Right lobe of liver (tissue), 6 donors: ENCODE measurements around the gene SLC27A6. TPM values are rescaled to one million over a fixed set of nuclear protein-coding genes. Genes with fewer than 3 reads are reported as not detected.

Source experiments
- ATAC-seq, 4 donors: fragments of 200-7000 bp; cut with Tn5 transposase; one replicate each; pipeline ENCODE4 v1.9.1; 2020; ENCODE audit warnings: mild to moderate bottlenecking in 4 of 4, moderate library complexity in 4 of 4
- DNase-seq, 3 donors: peaks; one replicate each; pipeline ENCODE4 v3.0.0-alpha.2; 2020
- H3K27ac ChIP-seq, 3 donors: fragments of 200-600 bp; one replicate each; pipeline ENCODE4 v1.8.0; 2022
- H3K27me3 ChIP-seq, 2 donors: fragments of 200-600 bp; one replicate each; pipeline ENCODE4 v1.8.0; 2022
- H3K36me3 ChIP-seq, 4 donors: fragments of 200-600 bp; sonication (generic) in 1 of 4; one replicate each; pipeline versions ENCODE4 v1.5.1 to v1.8.0; 2017 to 2022; ENCODE audit warnings: control low read depth in 1 of 4
- H3K4me1 ChIP-seq, 4 donors: fragments of 200-600 bp; sonication (generic) in 1 of 4; one replicate each; pipeline versions ENCODE4 v1.5.1 to v1.8.0; 2017 to 2022; ENCODE audit warnings: control low read depth in 1 of 4
- H3K4me3 ChIP-seq, 3 donors: fragments of 200-600 bp; one replicate each; pipeline ENCODE4 v1.8.0; 2022
- H3K9me3 ChIP-seq, 4 donors: fragments of 200-600 bp; sonication (generic) in 1 of 4; one replicate each; pipeline versions ENCODE4 v1.5.1 to v1.8.0; 2017 to 2022; ENCODE audit warnings: control low read depth in 1 of 4
- POLR2A ChIP-seq: fragments of 450-650 bp; IDR thresholded peaks from one replicate; pipeline ENCODE4 v1.6.1; 2017; ENCODE audit warnings: antibody characterized with exemption, mild to moderate bottlenecking
- WGBS: methylation state at CpG from one replicate; pipeline ENCODE4 v1.1.6; 2018; ENCODE audit warnings: low coverage, low lambda C conversion rate; ENCODE audit not compliant: insufficient coverage; ENCODE audit errors: missing lambda C conversion rate; 5-methylcytosine and 5-hydroxymethylcytosine counted together
- intact Hi-C, 2 donors: fragments of 100-400 bp; cut with DNase I; formaldehyde crosslinking; loops; one replicate each; pipeline versions ENCODE4 v1.11.2 to v1.14.1; 2022
- total RNA-seq, 6 experiments: library from RNA; depleted of rRNA in 2 of 6; stranded (reverse); fragments of >200 nt in 2 of 6; fragmentation: NEBNext Ultra II Directional in 3 of 6; extraction: Animal tissue kit (Norgen Biotek cat#: 25700) in 3 of 6; gene quantifications; one replicate each; pipeline versions ENCODE4 v1.1.0 to v1.2.4, GENCODE V29; 2016 to 2023
- TF ChIP-seq, protein P1 (sequence below), 4 donors: fragments of 200-600 bp in 3 of 4; fragments of 450-650 bp in 1 of 4; IDR thresholded peaks; one replicate each; pipeline versions ENCODE4 v1.5.1 to v1.8.0; 2016 to 2022; ENCODE audit warnings: antibody characterized with exemption in 4 of 4, mild to moderate bottlenecking in 2 of 4
- donor health status: DM: no; HTN: yes; CAD: no.
- donor health status: DM: no; HTN: no; CAD: no.
- donor health status: DM: no; HTN: no; CAD: no.
- donor health status: DM: no; HTN: yes; CAD: no.
- donor health status: DM: no; HTN: yes; CAD: no.

SLC27A6 gene
- total RNA-seq, 6 experiments from 2014 or later: not detected

DNA sequence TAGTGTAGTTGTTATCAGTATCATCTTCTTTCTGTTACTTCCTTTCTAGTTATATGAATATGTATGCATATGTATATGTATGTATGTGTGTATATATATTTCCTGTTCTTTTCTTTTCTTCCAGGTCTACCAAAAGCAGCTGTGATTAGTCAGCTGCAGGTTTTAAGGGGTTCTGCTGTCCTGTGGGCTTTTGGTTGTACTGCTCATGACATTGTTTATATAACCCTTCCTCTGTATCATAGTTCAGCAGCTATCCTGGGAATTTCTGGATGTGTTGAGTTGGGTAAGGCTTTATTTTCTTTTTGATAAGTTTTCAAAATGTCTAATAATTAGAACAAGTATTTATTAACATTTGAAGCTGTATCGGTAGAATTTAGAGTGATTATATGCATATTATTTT, 23.2 kb downstream of the SLC27A6 start:
- WGBS: 50% methylated on average over 1 of the region's 1 CpG
- no peaks in the 10 kb centered on the region for H3K9me3 ChIP-seq
- DNase-seq (no peak), ATAC-seq (no peak)
- TF ChIP-seq, protein P1, sequence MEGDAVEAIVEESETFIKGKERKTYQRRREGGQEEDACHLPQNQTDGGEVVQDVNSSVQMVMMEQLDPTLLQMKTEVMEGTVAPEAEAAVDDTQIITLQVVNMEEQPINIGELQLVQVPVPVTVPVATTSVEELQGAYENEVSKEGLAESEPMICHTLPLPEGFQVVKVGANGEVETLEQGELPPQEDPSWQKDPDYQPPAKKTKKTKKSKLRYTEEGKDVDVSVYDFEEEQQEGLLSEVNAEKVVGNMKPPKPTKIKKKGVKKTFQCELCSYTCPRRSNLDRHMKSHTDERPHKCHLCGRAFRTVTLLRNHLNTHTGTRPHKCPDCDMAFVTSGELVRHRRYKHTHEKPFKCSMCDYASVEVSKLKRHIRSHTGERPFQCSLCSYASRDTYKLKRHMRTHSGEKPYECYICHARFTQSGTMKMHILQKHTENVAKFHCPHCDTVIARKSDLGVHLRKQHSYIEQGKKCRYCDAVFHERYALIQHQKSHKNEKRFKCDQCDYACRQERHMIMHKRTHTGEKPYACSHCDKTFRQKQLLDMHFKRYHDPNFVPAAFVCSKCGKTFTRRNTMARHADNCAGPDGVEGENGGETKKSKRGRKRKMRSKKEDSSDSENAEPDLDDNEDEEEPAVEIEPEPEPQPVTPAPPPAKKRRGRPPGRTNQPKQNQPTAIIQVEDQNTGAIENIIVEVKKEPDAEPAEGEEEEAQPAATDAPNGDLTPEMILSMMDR (IDR thresholded peaks at IDR 0.05): no peak
- TF ChIP-seq POLR2A: no peak
- intact Hi-C loops: no loop called here
- H3K27me3 ChIP-seq: no peaks in the 10 kb centered on the region
- H3K4me1 ChIP-seq: no peaks in the 10 kb centered on the region
- H3K27ac ChIP-seq: no peak overlapping the region
- no peaks in the 10 kb centered on the region for H3K36me3 ChIP-seq
- H3K4me3 ChIP-seq: no peak overlapping the region

DNA sequence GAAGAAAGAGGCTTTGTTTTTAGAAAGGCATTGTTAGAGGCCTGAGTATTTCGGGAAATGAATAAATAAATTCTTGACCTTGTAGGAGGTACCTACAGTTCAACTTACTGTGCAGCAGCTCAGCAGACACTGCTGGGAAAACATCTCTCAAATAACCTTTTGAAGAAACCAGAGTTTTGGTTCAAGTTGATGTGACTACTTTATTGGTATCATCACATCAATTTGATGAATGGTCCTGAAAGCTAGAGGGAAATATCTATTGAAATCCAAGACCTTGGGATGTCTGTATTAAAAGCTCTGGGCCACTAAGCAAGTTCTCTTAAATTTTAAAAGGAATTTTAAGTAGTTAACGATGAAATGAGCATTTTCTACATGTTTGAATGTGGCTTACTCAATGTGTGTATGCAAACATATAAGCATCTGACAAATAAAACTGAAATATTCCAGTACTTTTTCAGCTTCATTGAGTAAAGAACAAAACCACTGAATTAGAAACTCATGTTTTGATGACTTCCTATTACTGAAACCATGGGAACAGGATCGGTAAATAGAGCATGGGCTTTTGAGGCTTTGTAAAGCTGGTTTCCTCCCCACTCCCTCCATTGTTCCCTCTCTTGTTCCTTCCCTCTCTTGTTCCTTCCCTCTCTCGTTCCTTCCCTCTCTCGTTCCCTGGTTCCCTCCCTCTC, 36.7 kb downstream of the SLC27A6 start:
- ATAC-seq: no peak
- Histone ChIP-seq H3K4me1 (no peaks in the 10 kb centered on the region), H3K36me3 (no peaks in the 10 kb centered on the region), H3K9me3 (peaks cover 0 to 2% (median 0%) of the 10 kb centered on the region in 4 donors), H3K27me3 (no peaks in the 10 kb centered on the region), H3K27ac (no peak overlapping the region), H3K4me3 (no peak overlapping the region)
- TF ChIP-seq, protein P1 (IDR thresholded peaks at IDR 0.05): no peak
- WGBS: 34% methylated on average over 5 of the region's 5 CpGs
- no peak for DNase-seq
- intact Hi-C loops: no loop called here

DNA sequence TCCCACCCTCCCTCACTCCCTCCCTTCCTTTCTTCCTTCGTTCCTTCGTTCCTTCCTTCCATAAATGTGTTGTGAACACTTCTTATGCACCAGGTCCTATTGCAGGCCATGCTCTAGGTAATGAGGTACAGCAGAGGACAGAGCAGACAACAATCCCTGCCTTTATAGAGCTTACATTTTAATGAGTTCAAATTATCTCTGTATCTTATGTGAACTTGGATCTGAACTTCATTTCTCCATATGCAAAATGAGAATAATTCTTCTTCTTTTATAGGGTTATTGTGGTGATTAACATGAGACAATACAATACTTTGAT, 37.2 kb downstream of the SLC27A6 start:
- peaks cover 0 to 2% (median 0%) of the 10 kb centered on the region in 4 donors for H3K9me3 ChIP-seq
- no peak overlapping the region for H3K4me3 ChIP-seq
- no peaks in the 10 kb centered on the region for H3K36me3 ChIP-seq
- WGBS: 46% methylated on average over 2 of the region's 2 CpGs
- no peak for ATAC-seq
- no peaks in the 10 kb centered on the region for H3K27me3 ChIP-seq
- intact Hi-C loops: no loop called here
- DNase-seq: no peak
- TF ChIP-seq, protein P1 (IDR thresholded peaks at IDR 0.05): no peak
- no peak for TF ChIP-seq POLR2A
- no peaks in the 10 kb centered on the region for H3K4me1 ChIP-seq
- no peak overlapping the region for H3K27ac ChIP-seq

DNA sequence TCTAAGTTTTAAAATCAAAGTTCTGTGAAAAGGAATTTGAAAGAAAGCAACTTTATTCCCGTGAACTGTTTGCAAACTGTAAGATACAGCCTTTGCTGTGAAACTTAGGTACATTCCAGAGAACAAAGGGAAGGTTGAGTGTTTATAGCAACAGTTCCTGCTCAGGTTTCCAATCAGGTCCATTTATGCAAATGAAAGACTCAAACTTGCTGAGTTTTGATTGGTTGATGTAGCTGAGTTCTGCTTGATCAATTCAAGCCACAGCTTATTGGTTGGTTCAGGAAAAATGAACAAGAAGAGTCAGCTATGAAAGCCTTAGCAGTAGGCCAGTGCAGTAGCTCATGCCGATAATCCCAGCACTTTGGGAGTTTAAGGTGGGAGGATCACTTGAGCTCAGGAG, 37.9 kb downstream of the SLC27A6 start:
- DNase-seq: no peak
- Histone ChIP-seq H3K36me3 (no peaks in the 10 kb centered on the region), H3K4me3 (no peak overlapping the region), H3K9me3 (peaks cover 0 to 2% (median 0%) of the 10 kb centered on the region in 4 donors), H3K27ac (no peak overlapping the region), H3K4me1 (no peaks in the 10 kb centered on the region), H3K27me3 (no peaks in the 10 kb centered on the region)
- TF ChIP-seq, protein P1 (IDR thresholded peaks at IDR 0.05): no peak
- TF ChIP-seq POLR2A: no peak
- intact Hi-C loops: no loop called here
- WGBS: 75% methylated on average over 2 of the region's 2 CpGs
- no peak for ATAC-seq

DNA sequence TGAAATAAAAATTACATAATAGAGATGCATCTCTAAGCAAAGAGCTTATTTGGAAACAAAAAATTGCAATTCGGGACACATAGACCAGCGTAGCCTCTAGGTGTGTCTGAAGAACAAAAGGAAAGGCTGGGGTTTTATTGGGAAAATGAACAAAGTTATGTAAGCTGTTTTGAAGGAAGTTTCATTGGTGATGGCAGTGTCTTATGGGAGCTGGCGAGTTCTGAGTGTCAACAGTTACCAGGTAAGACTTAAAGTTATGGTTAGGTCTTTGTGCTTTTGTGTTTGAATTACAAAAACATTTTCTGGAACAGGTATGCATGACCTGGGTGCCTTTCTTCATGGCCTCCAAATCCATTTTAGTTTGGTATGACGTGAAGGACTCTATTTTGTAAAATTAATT, 48.9 kb downstream of the SLC27A6 start:
- WGBS: 48% methylated on average over 4 of the region's 4 CpGs

More for the DNA sequence above, 48.9 kb downstream of the SLC27A6 start:
- ATAC-seq (no peak), DNase-seq (no peak)
- intact Hi-C loops: no loop called here
- Histone ChIP-seq H3K4me1 (no peaks in the 10 kb centered on the region), H3K27me3 (no peaks in the 10 kb centered on the region), H3K9me3 (no peaks in the 10 kb centered on the region), H3K27ac (no peak overlapping the region), H3K36me3 (no peaks in the 10 kb centered on the region), H3K4me3 (no peak overlapping the region)
- TF ChIP-seq, protein P1 (IDR thresholded peaks at IDR 0.05): no peak
- TF ChIP-seq POLR2A: no peak
